Activated CD8-positive, alpha-beta memory T cell treated with anti-CD3 and anti-CD28 coated beads, Interleukin-2, amount 50 U/mL, for 24 hours (primary cell): ENCODE results near the gene TBX18.

Experiments
- DNase-seq: peaks from one replicate; pipeline ENCODE4 v3.0.0-alpha.2; 2020; ENCODE audit errors: extremely low read depth

TBX18 gene

GRCh38 chr6:84671183-84671582 is 93.2 kb downstream of the TBX18 start:
- DNase-seq: no peak

- DNase-seq: no peak
These were observed 94.5 kb downstream of the TBX18 start for GRCh38 chr6:84669945-84670344.

DNA sequence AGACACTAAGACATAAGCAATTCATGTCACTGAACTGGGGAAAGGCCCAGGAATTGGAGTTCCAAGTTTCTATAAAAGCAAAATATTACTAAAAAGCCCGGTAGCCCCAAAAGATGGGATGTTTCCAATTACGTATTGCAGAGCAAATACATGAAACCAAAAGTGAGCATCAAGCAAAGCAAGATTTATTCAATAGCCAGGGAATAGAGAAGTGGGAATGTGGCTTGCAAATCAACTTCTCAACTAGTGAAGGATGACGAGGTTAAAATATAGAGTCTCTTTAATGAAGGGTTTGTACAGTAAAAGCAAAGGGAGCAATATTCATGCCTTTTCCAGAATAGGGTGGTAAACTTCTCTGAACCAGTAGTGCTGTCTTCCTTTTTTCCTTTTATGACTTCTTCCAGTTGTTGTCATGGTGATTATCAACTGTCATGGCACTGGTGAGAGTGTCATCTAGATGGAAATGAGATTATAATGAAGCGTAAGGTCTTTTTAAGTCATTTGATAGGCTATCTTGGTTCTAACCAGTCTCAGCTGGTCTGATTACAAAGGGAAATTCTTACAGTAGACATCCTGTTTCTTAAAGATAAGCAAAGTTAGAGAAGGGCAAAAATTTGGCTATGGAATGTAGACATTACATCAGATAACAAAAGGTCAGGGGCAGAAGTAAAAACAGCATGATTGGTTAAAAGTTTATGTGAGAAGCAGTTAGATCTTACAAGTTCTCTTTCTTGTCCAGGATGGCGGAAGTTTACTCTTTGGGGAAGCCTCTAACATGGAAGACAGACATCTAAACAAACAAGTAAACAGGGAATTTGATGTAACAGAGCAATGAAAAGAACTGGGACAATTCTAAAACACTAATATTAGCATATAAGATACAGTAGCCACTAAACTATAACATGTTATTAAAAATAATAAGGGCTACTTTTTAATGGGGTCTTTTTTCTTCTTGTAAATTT is 96.9 kb downstream of the TBX18 start:
- no peak for DNase-seq

DNA sequence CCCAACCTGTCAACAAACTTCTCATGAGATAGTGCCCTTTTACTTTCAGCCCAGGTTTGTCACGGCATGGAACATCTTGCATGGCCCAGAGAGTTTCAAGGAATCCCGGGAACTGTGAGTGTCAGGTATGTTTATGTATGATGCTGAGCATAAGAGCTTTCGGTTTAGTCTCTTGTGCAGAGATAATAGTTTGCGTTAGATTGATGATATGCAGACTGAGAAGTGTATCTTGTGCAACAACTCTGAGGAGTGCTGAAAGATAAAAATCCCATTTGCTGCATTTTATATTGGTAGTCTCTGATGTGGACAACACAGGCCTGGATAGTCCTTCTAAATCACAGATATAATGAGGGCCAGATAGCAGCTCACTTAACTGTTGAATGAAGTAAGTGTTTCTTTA is 99.0 kb downstream of the TBX18 start:
- DNase-seq: no peak

DNA sequence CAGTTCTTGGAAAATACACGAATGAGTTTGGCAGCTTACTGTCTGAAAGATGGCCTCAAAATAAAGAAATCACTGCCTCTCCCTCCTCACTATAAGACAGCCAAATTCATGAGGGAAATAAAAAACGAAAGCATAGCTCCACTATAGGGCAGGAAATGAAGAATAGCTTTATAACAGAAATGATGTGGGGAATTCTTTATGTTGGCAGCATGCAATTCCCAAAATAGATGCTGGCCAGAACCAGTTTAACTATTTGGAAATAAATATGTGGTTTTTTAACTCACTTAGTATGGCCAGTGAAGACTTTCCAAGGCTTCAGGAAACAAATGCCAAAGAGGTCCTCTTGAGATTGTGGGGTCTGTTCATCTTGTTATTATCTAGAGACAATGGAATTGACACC is 100.5 kb downstream of the TBX18 start:
- no peak for DNase-seq

DNA sequence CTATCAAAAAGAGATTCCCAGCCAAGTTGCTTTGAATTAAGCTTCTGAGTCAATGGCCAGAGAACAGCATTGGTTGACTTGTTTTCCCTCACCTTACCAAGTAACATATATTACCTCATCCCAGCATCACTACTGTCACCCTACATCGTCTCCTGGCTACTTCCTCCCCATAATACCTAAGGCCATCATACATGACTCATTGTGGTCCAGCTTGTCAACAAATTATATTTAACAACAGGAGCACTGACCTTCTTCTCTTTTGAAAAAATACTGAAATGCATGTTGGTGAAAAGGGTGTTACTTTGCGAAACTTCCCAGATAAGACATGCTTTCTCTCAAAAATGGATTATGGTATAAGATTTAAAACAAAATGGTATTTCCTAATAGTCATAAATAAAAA is 106.9 kb downstream of the TBX18 start:
- DNase-seq: no peak

- no peak for DNase-seq
These were observed 107.4 kb downstream of the TBX18 start for GRCh38 chr6:84657025-84657424.

- DNase-seq: no peak
These were observed 111.3 kb downstream of the TBX18 start for GRCh38 chr6:84653027-84653551.

DNA sequence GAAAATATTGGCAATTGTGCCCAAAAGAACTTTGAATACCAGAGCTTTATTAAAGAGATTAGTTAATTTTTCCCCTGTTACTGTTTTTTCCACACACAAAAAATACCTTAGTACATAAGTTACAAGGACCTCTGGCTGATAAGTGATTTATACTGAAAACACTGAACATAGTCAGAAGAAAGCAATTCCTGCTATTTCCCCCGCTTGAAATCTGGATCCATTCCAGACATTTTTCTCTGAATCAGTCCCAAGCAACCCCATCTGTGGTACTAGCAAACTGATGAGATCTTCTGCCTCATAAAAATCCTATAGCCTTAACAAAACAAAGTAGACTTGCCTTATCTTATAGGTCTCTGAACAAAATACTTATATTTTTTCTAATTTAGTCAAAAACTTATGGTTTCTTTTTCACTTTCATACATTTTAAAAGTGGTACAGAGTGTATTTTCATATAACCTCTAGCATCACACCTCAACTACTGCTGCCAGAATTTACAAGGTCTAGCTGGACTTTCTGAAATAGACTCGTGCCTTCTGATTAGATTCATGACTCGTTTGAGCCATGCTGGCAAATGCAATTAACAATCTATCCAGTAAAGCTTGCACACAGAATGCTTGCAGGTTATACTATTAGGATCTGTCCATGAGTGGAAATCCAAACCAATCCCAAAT is 111.9 kb downstream of the TBX18 start:
- no peak for DNase-seq

DNA sequence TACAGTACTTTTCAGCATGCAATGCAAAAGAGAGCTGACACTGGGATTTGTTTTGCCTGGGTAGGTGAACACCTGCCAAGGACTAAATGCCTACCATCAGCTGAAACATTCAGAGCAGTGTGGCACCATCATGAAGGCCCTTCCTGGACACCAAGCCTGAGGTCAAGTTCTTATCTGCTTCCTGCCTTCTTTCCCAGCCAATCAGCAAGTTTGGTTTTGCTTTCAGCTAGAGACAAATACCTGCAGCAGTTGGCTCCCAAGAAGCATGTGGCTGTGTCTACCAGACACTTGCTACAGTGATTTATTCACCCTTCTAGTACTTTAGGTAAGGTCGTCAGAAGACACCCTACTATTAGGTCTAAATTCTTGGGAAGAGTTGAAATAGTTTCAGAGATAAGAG is 112.8 kb downstream of the TBX18 start:
- DNase-seq: no peak

DNA sequence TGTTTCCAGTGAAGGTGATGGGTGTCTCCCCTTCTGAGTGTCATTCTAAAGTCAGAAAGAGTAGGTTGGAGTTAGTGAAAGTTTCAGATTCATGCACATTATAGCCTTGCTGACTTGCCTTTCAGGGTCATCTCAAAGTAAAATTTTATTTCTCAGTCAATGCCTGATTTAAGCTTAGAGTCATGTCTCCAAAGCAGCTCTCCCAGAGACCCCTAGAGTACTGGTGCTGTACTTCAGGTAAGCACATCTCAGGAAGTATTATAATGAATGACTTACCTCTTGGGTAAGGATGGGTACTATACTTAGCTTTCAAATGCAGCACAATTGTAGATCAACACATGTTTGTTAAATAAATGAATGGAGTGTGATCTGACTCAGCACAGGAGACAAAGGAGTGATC is 116.0 kb downstream of the TBX18 start:
- no peak for DNase-seq

- no peak for DNase-seq
These were observed 118.7 kb downstream of the TBX18 start for GRCh38 chr6:84645563-84646266.

DNA sequence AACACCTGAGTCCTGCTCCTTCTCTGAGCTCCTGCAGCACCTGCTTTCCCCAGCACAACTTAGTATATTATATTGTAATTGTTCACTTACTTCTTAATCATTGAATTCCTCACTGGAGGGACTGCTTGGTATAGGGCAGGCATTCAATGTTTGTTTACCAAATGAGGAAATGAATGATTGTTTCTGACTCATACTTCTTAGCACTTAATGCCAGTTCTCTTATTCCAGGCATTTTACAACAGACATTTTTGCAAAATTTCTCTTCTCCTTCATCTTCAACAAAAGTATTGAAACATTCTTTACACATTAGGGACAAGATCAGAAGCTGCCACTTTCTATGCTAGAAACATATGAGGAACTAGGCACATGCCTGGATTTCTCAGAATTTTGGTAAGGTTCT is 119.4 kb downstream of the TBX18 start:
- DNase-seq: no peak

DNA sequence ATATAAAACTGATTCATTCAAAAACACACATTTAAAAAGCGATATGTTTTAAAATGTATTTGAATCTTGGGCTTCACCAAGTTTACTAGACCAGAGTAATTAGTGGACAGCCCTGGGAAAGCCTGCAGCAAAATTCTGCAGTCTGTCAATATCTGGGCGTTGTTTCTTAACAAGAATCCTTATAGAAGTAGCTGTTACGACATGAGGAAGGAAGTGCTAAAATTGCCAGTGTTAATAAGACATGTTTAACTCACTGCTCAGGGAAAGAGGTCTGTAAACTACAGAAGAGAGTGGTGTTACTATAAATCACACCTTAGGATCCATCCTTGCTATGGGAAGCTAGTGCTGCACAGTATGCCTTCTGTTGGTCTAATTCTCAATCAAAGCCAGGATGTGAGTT is 120.6 kb downstream of the TBX18 start:
- no peak for DNase-seq

GRCh38 chr6:84641076-84641475 is 123.3 kb downstream of the TBX18 start:
- DNase-seq: no peak

DNA sequence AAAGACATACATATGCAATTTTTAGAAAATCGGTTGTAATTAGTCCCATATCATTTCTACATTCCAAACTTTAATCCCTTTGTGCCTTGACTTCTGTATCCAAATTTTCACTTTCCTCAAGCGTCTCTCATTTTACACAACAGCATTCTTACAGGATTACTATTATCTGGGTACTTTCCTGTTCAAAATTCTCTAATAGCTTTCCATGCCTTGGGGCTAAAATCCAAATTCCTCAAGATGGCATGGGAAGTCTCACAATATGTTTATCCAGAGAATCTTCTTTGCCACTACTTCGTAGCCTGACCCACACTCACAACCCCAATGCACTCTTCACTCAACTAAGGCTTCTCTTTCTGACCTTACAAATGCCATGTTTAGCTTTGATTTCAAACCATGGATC is 125.0 kb downstream of the TBX18 start:
- DNase-seq: no peak

DNA sequence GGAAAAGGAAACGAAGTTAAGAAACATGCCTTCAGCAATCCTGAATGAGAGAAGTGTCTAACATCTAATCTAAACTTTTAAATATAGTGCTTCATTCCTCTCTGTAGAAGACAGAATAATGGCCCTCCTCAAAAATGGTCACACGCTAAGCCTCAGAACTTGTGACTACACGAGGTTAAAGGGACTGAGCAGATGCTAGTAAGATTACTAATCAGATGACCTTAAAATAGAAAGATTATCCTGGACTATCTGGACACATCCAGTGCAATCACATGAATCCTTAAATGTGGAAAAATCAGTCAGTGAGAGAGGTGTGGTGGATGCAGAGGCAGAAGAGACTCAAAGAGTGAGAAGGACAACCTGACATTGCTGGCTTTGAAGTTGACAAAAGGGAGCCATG is 126.1 kb downstream of the TBX18 start:
- no peak for DNase-seq
